Neural progenitor cell (in vitro differentiated cells): Measurements from ENCODE around the gene WDPCP. TPM values are rescaled to one million over a fixed set of nuclear protein-coding genes. Genes with fewer than 3 reads are reported as not detected.

ENCODE experiments used
- DNase-seq: peaks from one replicate; pipeline ENCODE4 v3.0.0-alpha.2; 2016; ENCODE audit warnings: low spot score
- H2AFZ ChIP-seq: fragments of 200-600 bp; sonication (generic); replicated peaks from 2 replicates; pipeline ENCODE4 v1.6.1; 2016; ENCODE audit warnings: antibody characterized with exemption
- H3F3A ChIP-seq: fragments of 200-600 bp; sonication (generic); 2 replicates; pipeline ENCODE4 v1.6.1; 2016; ENCODE audit warnings: antibody characterized with exemption, low read depth
- H3K27ac ChIP-seq: fragments of 200-600 bp; sonication (generic); 2 replicates; pipeline ENCODE4 v1.5.1; 2016; ENCODE audit warnings: mild to moderate bottlenecking
- H3K27me3 ChIP-seq: fragments of 200-600 bp; sonication (generic); 2 replicates; pipeline ENCODE4 v1.6.1; 2016; ENCODE audit warnings: mild to moderate bottlenecking, moderate library complexity
- H3K36me3 ChIP-seq: fragments of 200-600 bp; sonication (generic); 2 replicates; pipeline ENCODE4 v1.5.1; 2016
- H3K4me1 ChIP-seq: fragments of 200-600 bp; sonication (generic); 2 replicates; pipeline ENCODE4 v1.6.1; 2016; ENCODE audit warnings: mixed run types
- H3K4me2 ChIP-seq: fragments of 200-600 bp; sonication (generic); 2 replicates; pipeline ENCODE4 v1.6.1; 2016
- H3K4me3 ChIP-seq: fragments of 200-600 bp; sonication (generic); 2 replicates; pipeline ENCODE4 v1.5.1; 2016
- H3K79me2 ChIP-seq: fragments of 200-600 bp; sonication (generic); 2 replicates; pipeline ENCODE4 v1.6.1; 2016; ENCODE audit warnings: low read depth
- H3K9ac ChIP-seq: fragments of 200-600 bp; sonication (generic); 2 replicates; pipeline ENCODE4 v1.6.1; 2016
- H3K9me3 ChIP-seq: fragments of 200-600 bp; sonication (generic); 2 replicates; pipeline ENCODE4 v1.5.1; 2016; ENCODE audit warnings: low read depth
- H4K20me1 ChIP-seq: fragments of 200-600 bp; sonication (generic); 2 replicates; pipeline ENCODE4 v1.6.1; 2016; ENCODE audit warnings: low read depth
- H3K27ac Mint-ChIP-seq: 3 replicates; pipeline ENCODE4 v1.8.0; 2021; ENCODE audit warnings: mixed read lengths
- H3K27me3 Mint-ChIP-seq: 2 replicates; pipeline ENCODE4 v1.8.0; 2022; ENCODE audit warnings: low read depth, mild to moderate bottlenecking, inconsistent platforms, moderate library complexity, mixed read lengths; ENCODE audit not compliant: insufficient read depth
- H3K36me3 Mint-ChIP-seq: 3 replicates; pipeline ENCODE4 v1.8.0; 2021; ENCODE audit warnings: mixed read lengths
- H3K4me1 Mint-ChIP-seq: 3 replicates; pipeline ENCODE4 v1.8.0; 2021; ENCODE audit warnings: mixed read lengths
- H3K4me3 Mint-ChIP-seq: 3 replicates; pipeline ENCODE4 v1.8.0; 2021; ENCODE audit warnings: mild to moderate bottlenecking, moderate library complexity, mixed read lengths
- H3K9me3 Mint-ChIP-seq: 3 replicates; pipeline ENCODE4 v1.8.0; 2020; ENCODE audit warnings: mixed read lengths
- EZH2 ChIP-seq: fragments of 200-600 bp; sonication (generic); IDR thresholded peaks from 2 replicates; pipeline ENCODE4 v1.6.1; 2017; ENCODE audit warnings: antibody characterized with exemption, mild to moderate bottlenecking, moderate library complexity
- EZH2phosphoT487 ChIP-seq: fragments of 200-600 bp; sonication (generic); IDR thresholded peaks from 2 replicates; pipeline ENCODE4 v1.6.1; 2017; ENCODE audit warnings: antibody characterized with exemption
- total RNA-seq: library from RNA; depleted of rRNA; stranded (reverse); fragments of >200 nt; gene quantifications from 2 replicates; pipeline ENCODE4 v1.2.3, GENCODE V29; 2015; ENCODE audit warnings: low replicate concordance
- TF ChIP-seq, protein P1 (sequence below): fragments of 200-600 bp; sonication (generic); IDR thresholded peaks from 2 replicates; pipeline ENCODE4 v1.5.1; 2017; ENCODE audit warnings: antibody characterized with exemption, mild to moderate bottlenecking

WDPCP gene
- total RNA-seq, 1 donor from 2014 or later = 11.4 TPM

DNA sequence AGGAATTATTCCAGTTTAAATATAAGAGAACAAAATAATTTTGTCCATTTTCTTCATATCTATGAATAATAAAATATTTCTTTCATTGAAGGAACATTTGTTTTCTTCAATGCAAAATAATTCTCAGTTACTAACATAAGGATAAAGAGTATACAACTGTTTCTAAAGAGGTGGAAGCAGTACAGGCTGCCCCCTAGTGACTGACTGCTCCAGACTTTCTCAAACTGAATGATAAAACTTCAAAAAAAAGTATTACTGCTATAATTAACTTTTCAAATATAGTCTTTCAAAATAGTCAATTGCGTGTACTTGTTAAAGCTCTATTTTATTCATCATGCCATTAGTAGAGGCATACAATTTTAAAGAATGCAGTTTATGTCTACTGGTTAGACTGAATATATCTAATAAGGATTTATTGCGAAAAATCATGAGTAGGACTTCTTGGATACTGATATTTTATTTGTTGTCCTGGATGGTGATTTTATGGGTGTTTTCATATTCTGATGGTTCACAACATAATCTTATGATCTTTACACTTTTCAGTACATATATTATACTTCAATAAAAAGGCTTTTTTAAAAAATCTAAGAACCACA is 100.1 kb downstream of the WDPCP start:
- Histone ChIP-seq H3K27ac (no peak overlapping the region), H3K4me2 (no peak overlapping the region), H2AFZ (no peak overlapping the region), H3K4me1 (no peaks in the 10 kb centered on the region), H3K36me3 (no peaks in the 10 kb centered on the region), H3K4me3 (no peak overlapping the region), H3F3A (peaks cover 16% of the 10 kb centered on the region), H3K27me3 (no peaks in the 10 kb centered on the region), H3K79me2 (no peaks in the 10 kb centered on the region), H3K9me3 (no peaks in the 10 kb centered on the region), H4K20me1 (no peaks in the 10 kb centered on the region), H3K9ac (no peak overlapping the region)
- DNase-seq = peak; percentile 42
- Mint-ChIP-seq H3K9me3 (no peaks in the 10 kb centered on the region), H3K27me3 (no peaks in the 10 kb centered on the region), H3K36me3 (no peaks in the 10 kb centered on the region), H3K4me1 (peaks cover 11% of the 10 kb centered on the region), H3K4me3 (no peak overlapping the region), H3K27ac (no peak overlapping the region)
- TF ChIP-seq EZH2 = no peak
- TF ChIP-seq EZH2phosphoT487 = no peak
- TF ChIP-seq, protein P1, sequence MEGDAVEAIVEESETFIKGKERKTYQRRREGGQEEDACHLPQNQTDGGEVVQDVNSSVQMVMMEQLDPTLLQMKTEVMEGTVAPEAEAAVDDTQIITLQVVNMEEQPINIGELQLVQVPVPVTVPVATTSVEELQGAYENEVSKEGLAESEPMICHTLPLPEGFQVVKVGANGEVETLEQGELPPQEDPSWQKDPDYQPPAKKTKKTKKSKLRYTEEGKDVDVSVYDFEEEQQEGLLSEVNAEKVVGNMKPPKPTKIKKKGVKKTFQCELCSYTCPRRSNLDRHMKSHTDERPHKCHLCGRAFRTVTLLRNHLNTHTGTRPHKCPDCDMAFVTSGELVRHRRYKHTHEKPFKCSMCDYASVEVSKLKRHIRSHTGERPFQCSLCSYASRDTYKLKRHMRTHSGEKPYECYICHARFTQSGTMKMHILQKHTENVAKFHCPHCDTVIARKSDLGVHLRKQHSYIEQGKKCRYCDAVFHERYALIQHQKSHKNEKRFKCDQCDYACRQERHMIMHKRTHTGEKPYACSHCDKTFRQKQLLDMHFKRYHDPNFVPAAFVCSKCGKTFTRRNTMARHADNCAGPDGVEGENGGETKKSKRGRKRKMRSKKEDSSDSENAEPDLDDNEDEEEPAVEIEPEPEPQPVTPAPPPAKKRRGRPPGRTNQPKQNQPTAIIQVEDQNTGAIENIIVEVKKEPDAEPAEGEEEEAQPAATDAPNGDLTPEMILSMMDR = peak; percentile 94

DNA sequence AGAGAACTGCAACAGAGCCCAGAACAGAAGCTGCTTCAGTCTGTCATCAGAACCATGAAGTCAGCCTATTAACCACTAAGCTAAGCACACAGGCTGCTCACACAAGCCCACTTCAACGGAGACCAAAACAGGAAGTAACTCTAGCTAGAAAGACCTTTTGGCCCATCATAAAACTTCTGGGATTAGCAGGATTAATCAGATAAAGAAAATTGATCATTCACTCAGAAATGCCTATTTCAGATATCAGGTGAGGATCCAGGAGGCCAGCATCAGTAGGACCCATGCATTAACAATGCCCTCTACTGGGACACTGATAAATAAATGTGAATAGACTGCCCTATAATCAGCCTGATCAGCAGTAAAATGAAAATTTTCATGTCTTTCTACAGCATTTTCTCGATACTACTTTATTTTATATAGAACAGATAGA is 101.4 kb downstream of the WDPCP start:
- H3K27ac ChIP-seq = no peak overlapping the region
- H3K79me2 ChIP-seq = no peaks in the 10 kb centered on the region
- H4K20me1 ChIP-seq = no peaks in the 10 kb centered on the region
- no peaks in the 10 kb centered on the region for H3K36me3 Mint-ChIP-seq
- no peaks in the 10 kb centered on the region for H3K27me3 Mint-ChIP-seq
- no peak overlapping the region for H3K4me2 ChIP-seq
- H3K9me3 ChIP-seq = no peaks in the 10 kb centered on the region
- no peaks in the 10 kb centered on the region for H3K9me3 Mint-ChIP-seq
- H3K4me1 Mint-ChIP-seq = peaks cover 11% of the 10 kb centered on the region
- H3F3A ChIP-seq = peaks cover 16% of the 10 kb centered on the region
- no peaks in the 10 kb centered on the region for H3K27me3 ChIP-seq
- no peak overlapping the region for H3K4me3 Mint-ChIP-seq
- peak; percentile 4 for DNase-seq
- H3K36me3 ChIP-seq = no peaks in the 10 kb centered on the region
- H3K4me3 ChIP-seq = no peak overlapping the region
- TF ChIP-seq, protein P1 = peak; percentile 34
- TF ChIP-seq EZH2phosphoT487 (no peak), EZH2 (no peak)
- H3K4me1 ChIP-seq = no peaks in the 10 kb centered on the region
- H3K27ac Mint-ChIP-seq = no peak overlapping the region
- no peak overlapping the region for H3K9ac ChIP-seq
- H2AFZ ChIP-seq = no peak overlapping the region

DNA sequence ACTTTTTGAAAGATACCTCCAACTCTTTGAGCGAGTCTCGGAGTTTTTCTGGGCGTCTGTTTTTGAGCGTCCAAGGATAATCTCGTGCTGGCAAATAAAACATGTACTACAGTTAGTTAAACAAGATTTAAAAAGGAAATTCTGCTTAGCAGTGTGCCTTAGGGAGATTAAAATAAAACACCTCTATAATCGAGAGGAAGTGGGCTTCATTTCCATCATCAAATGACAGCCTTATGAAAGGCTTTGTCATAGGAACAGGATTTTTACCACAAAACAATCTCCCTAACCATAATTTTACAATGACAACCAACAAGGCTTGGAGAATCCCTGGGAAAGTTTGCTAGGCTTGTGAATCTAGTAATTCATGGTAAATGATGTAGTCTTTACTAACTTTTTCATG is 103.4 kb downstream of the WDPCP start:
- Histone ChIP-seq H3K4me3 (no peak overlapping the region), H3K27me3 (no peaks in the 10 kb centered on the region), H3K79me2 (no peaks in the 10 kb centered on the region), H3K4me2 (no peak overlapping the region), H4K20me1 (no peaks in the 10 kb centered on the region), H3F3A (peaks cover 16% of the 10 kb centered on the region), H3K27ac (peak overlapping the region; percentile 43), H3K9ac (no peak overlapping the region), H3K9me3 (no peaks in the 10 kb centered on the region), H3K4me1 (no peaks in the 10 kb centered on the region), H3K36me3 (no peaks in the 10 kb centered on the region), H2AFZ (no peak overlapping the region)
- H3K36me3 Mint-ChIP-seq = peaks cover 8% of the 10 kb centered on the region
- TF ChIP-seq, protein P1 = no peak
- TF ChIP-seq EZH2phosphoT487 (no peak), EZH2 (no peak)
- H3K27ac Mint-ChIP-seq = no peak overlapping the region
- no peak overlapping the region for H3K4me3 Mint-ChIP-seq
- DNase-seq = no peak
- peaks cover 8% of the 10 kb centered on the region for H3K9me3 Mint-ChIP-seq
- no peaks in the 10 kb centered on the region for H3K27me3 Mint-ChIP-seq
- peaks cover 11% of the 10 kb centered on the region for H3K4me1 Mint-ChIP-seq
